Stimulated activated naive B cell treated with anti-CD40 and anti-IgM and Interleukin-4, amounts not matched to agents 10 μg/mL and 1 μg/mL and 100 μg/mL, for 72 hours (primary cell): ENCODE data around the gene GPC2.
A peak's percentile ranks its signal among the peaks of the same experiment; 100 is the strongest.
"Not testable (repeated sequence)": the region's sequence is repeated elsewhere in the genome, so short reads cannot be mapped to it uniquely, and the experiment has no call there.

ENCODE experiments used
- ATAC-seq, 2 donors: fragments of 150-1000 bp; cut with Tn5 transposase; replicated peaks; 2 replicates each; pipeline ENCODE4 v1.10.0; 2021; ENCODE audit warnings: moderate library complexity in 1 of 2
- DNase-seq: peaks from one replicate; pipeline ENCODE4 v3.0.0; 2021
- H3K27ac Mint-ChIP-seq: one replicate; pipeline ENCODE4 v1.8.0; 2022; ENCODE audit warnings: mild to moderate bottlenecking, mixed read lengths
- H3K27me3 Mint-ChIP-seq, 2 donors: one replicate each; pipeline ENCODE4 v1.8.0; 2022; ENCODE audit warnings: mixed read lengths in 2 of 2
- H3K36me3 Mint-ChIP-seq, 2 donors: one replicate each; pipeline ENCODE4 v1.8.0; 2022; ENCODE audit warnings: mixed read lengths in 2 of 2, mild to moderate bottlenecking in 1 of 2
- H3K4me1 Mint-ChIP-seq, 2 donors: one replicate each; pipeline ENCODE4 v1.8.0; 2022; ENCODE audit warnings: mixed read lengths in 2 of 2, mild to moderate bottlenecking in 1 of 2
- H3K4me3 Mint-ChIP-seq, 2 donors: one replicate each; pipeline ENCODE4 v1.8.0; 2022; ENCODE audit warnings: mild to moderate bottlenecking in 2 of 2, mixed read lengths in 2 of 2, moderate library complexity in 1 of 2
- H3K9me3 Mint-ChIP-seq, 2 donors: one replicate each; pipeline ENCODE4 v1.8.0; 2022; ENCODE audit warnings: mixed read lengths in 2 of 2, mild to moderate bottlenecking in 1 of 2

Gene GPC2

GRCh38 chr7:100214356-100214755, 37.2 kb upstream of the GPC2 start:
- H3K36me3 Mint-ChIP-seq, result peaks cover 23 to 47% of the 10 kb centered on the region in 2 donors
- DNase-seq, H3K27me3 Mint-ChIP-seq, ATAC-seq, H3K9me3 Mint-ChIP-seq, H3K4me3 Mint-ChIP-seq: not testable (repeated sequence)
- peaks cover 57 to 87% of the 10 kb centered on the region in 2 donors for H3K4me1 Mint-ChIP-seq
- peak overlapping the region; percentile 75 for H3K27ac Mint-ChIP-seq

- Mint-ChIP-seq H3K9me3 (peaks cover 0 to 4% of the 10 kb centered on the region in 2 donors), H3K36me3 (peaks cover 29 to 52% of the 10 kb centered on the region in 2 donors), H3K4me1 (peaks cover 58 to 87% of the 10 kb centered on the region in 2 donors), H3K27ac (peak overlapping the region; percentile 14), H3K27me3 (no peaks in the 10 kb centered on the region), H3K4me3 (peak overlapping the region in 1 of 2 donors; percentile 15)
- ATAC-seq, result no peak
- DNase-seq, result no peak
Observed at GRCh38 chr7:100213672-100214071, 36.5 kb upstream of the GPC2 start.

- H3K27me3 Mint-ChIP-seq, result no peaks in the 10 kb centered on the region
- no peak for DNase-seq
Observed at GRCh38 chr7:100212631-100213286, 35.6 kb upstream of the GPC2 start.

GRCh38 chr7:100211342-100211780, 34.2 kb upstream of the GPC2 start:
- Mint-ChIP-seq H3K36me3 (peaks cover 43 to 69% of the 10 kb centered on the region in 2 donors), H3K9me3 (peaks cover 0 to 4% of the 10 kb centered on the region in 2 donors), H3K4me3 (peak overlapping the region; percentile 77 to 85), H3K4me1 (peaks cover 57 to 83% of the 10 kb centered on the region in 2 donors), H3K27me3 (no peaks in the 10 kb centered on the region), H3K27ac (peak overlapping the region; percentile 97)
- peak; percentile 82 to 86 for ATAC-seq
- peak; percentile 50 for DNase-seq

More at GRCh38 chr7:100212631-100213286, 35.6 kb upstream of the GPC2 start:
- Mint-ChIP-seq H3K9me3 (peaks cover 0 to 4% of the 10 kb centered on the region in 2 donors), H3K4me1 (peaks cover 63 to 91% of the 10 kb centered on the region in 2 donors), H3K27ac (no peak overlapping the region), H3K4me3 (no peak overlapping the region), H3K36me3 (peaks cover 35 to 58% of the 10 kb centered on the region in 2 donors)
- no peak for ATAC-seq

- peaks cover 55 to 79% of the 10 kb centered on the region in 2 donors for H3K4me1 Mint-ChIP-seq
- H3K9me3 Mint-ChIP-seq, result peaks cover 0 to 4% of the 10 kb centered on the region in 2 donors
- H3K27ac Mint-ChIP-seq, result peak overlapping the region; percentile 90
- H3K4me3 Mint-ChIP-seq, result peak overlapping the region in 1 of 2 donors; percentile 8
- H3K36me3 Mint-ChIP-seq, result peaks cover 43 to 69% of the 10 kb centered on the region in 2 donors
- no peak for ATAC-seq
- H3K27me3 Mint-ChIP-seq, result no peaks in the 10 kb centered on the region
- DNase-seq, result no peak
Observed at GRCh38 chr7:100210805-100211204, 33.6 kb upstream of the GPC2 start.

GRCh38 chr7:100209493-100209892, 32.3 kb upstream of the GPC2 start:
- H3K27me3 Mint-ChIP-seq, result no peaks in the 10 kb centered on the region
- peaks cover 48 to 67% of the 10 kb centered on the region in 2 donors for H3K4me1 Mint-ChIP-seq
- no peak for ATAC-seq
- H3K36me3 Mint-ChIP-seq, result peaks cover 48 to 66% of the 10 kb centered on the region in 2 donors
- peak overlapping the region; percentile 69 to 72 for H3K4me3 Mint-ChIP-seq
- peak overlapping the region; percentile 89 for H3K27ac Mint-ChIP-seq
- no peak for DNase-seq
- H3K9me3 Mint-ChIP-seq, result peaks cover 0 to 4% of the 10 kb centered on the region in 2 donors

- peak overlapping the region; percentile 89 for H3K27ac Mint-ChIP-seq
- peaks cover 48 to 67% of the 10 kb centered on the region in 2 donors for H3K4me1 Mint-ChIP-seq
- H3K4me3 Mint-ChIP-seq, result peak overlapping the region; percentile 69 to 72
- H3K36me3 Mint-ChIP-seq, result peaks cover 49 to 67% of the 10 kb centered on the region in 2 donors
- no peaks in the 10 kb centered on the region for H3K27me3 Mint-ChIP-seq
- H3K9me3 Mint-ChIP-seq, result peaks cover 0 to 4% of the 10 kb centered on the region in 2 donors
- no peak for DNase-seq
- ATAC-seq, result peak; percentile 83 to 89
Observed at GRCh38 chr7:100208911-100209408, 31.8 kb upstream of the GPC2 start.

- DNase-seq (no peak), ATAC-seq (no peak)
- no peaks in the 10 kb centered on the region for H3K27me3 Mint-ChIP-seq
- H3K9me3 Mint-ChIP-seq, result peaks cover 0 to 2% of the 10 kb centered on the region in 2 donors
- H3K27ac Mint-ChIP-seq, result no peak overlapping the region
- H3K4me3 Mint-ChIP-seq, result no peak overlapping the region
- H3K4me1 Mint-ChIP-seq, result peaks cover 44 to 64% of the 10 kb centered on the region in 2 donors
- H3K36me3 Mint-ChIP-seq, result peaks cover 50 to 60% of the 10 kb centered on the region in 2 donors
Observed at GRCh38 chr7:100204454-100204853, 27.3 kb upstream of the GPC2 start.

GRCh38 chr7:100200693-100201092, 23.5 kb upstream of the GPC2 start:
- Mint-ChIP-seq H3K4me3 (peak overlapping the region; percentile 79 to 90), H3K36me3 (peaks cover 32 to 37% of the 10 kb centered on the region in 2 donors), H3K27me3 (no peaks in the 10 kb centered on the region)

GRCh38 chr7:100198266-100198665, 21.1 kb upstream of the GPC2 start:
- peaks cover 58 to 88% of the 10 kb centered on the region in 2 donors for H3K4me1 Mint-ChIP-seq
- no peak overlapping the region for H3K4me3 Mint-ChIP-seq
- DNase-seq (no peak), ATAC-seq (no peak)
- H3K27ac Mint-ChIP-seq, result peak overlapping the region; percentile 98
- H3K36me3 Mint-ChIP-seq, result peaks cover 17 to 21% of the 10 kb centered on the region in 2 donors
- no peaks in the 10 kb centered on the region for H3K9me3 Mint-ChIP-seq
- H3K27me3 Mint-ChIP-seq, result no peaks in the 10 kb centered on the region

More at GRCh38 chr7:100200693-100201092, 23.5 kb upstream of the GPC2 start:
- H3K27ac Mint-ChIP-seq, result peak overlapping the region; percentile 98
- H3K9me3 Mint-ChIP-seq, result no peaks in the 10 kb centered on the region
- peaks cover 55 to 77% of the 10 kb centered on the region in 2 donors for H3K4me1 Mint-ChIP-seq
- ATAC-seq (no peak), DNase-seq (no peak)

GRCh38 chr7:100195901-100196322, 18.7 kb upstream of the GPC2 start:
- peak overlapping the region in 1 of 2 donors; percentile 49 for H3K4me3 Mint-ChIP-seq
- H3K27ac Mint-ChIP-seq, result peak overlapping the region; percentile 88
- H3K9me3 Mint-ChIP-seq, DNase-seq, H3K36me3 Mint-ChIP-seq, H3K27me3 Mint-ChIP-seq: not testable (repeated sequence)
- peak; percentile 37 to 47 for ATAC-seq
- peaks cover 60 to 93% of the 10 kb centered on the region in 2 donors for H3K4me1 Mint-ChIP-seq

- Mint-ChIP-seq H3K36me3 (peaks cover 4 to 5% of the 10 kb centered on the region in 2 donors), H3K27me3 (no peaks in the 10 kb centered on the region), H3K9me3 (no peaks in the 10 kb centered on the region), H3K4me3 (no peak overlapping the region), H3K4me1 (peaks cover 58 to 93% of the 10 kb centered on the region in 2 donors), H3K27ac (peak overlapping the region; percentile 42)
- ATAC-seq, result no peak
- DNase-seq, result no peak
Observed at GRCh38 chr7:100195222-100195621, 18.0 kb upstream of the GPC2 start.

GRCh38 chr7:100192969-100193368, 15.8 kb upstream of the GPC2 start:
- H3K36me3 Mint-ChIP-seq, result peaks cover 2 to 5% of the 10 kb centered on the region in 2 donors
- no peak overlapping the region for H3K4me3 Mint-ChIP-seq
- no peaks in the 10 kb centered on the region for H3K27me3 Mint-ChIP-seq
- H3K9me3 Mint-ChIP-seq, result no peaks in the 10 kb centered on the region
- peak overlapping the region; percentile 87 for H3K27ac Mint-ChIP-seq
- peaks cover 49 to 83% of the 10 kb centered on the region in 2 donors for H3K4me1 Mint-ChIP-seq
- DNase-seq, result no peak
- ATAC-seq, result no peak

- Mint-ChIP-seq H3K27ac (peak overlapping the region; percentile 87), H3K4me1 (peaks cover 44 to 77% of the 10 kb centered on the region in 2 donors)
- H3K36me3 Mint-ChIP-seq, H3K9me3 Mint-ChIP-seq, DNase-seq, H3K4me3 Mint-ChIP-seq, H3K27me3 Mint-ChIP-seq: not testable (repeated sequence)
- peak; percentile 24 to 35 for ATAC-seq
Observed at GRCh38 chr7:100192281-100192862, 15.2 kb upstream of the GPC2 start.
